Heart left ventricle (tissue), 13 donors: ENCODE data around the gene OGDHL.

Experiments
- CTCF ChIP-seq, 12 donors: fragments of 200-600 bp; sonication (generic) in 4 of 12; IDR thresholded peaks; one replicate each; pipeline versions ENCODE4 v1.5.0 to v1.8.0; 2018 to 2022; ENCODE audit warnings: antibody characterized with exemption in 12 of 12, mild to moderate bottlenecking in 5 of 12
- POLR2A ChIP-seq, 2 donors: fragments of 450-650 bp; IDR thresholded peaks; one replicate each; pipeline ENCODE4 v1.6.1; 2017; ENCODE audit warnings: antibody characterized with exemption in 2 of 2, mild to moderate bottlenecking in 2 of 2, moderate library complexity in 2 of 2
- donor health status: ischemic (EF 13 %, LVEDD 7.1; RV severe dilation, severe dysfunction).
- donor health status: DM: no; HTN: yes; CAD: no.
- donor health status: DM: no; HTN: no; CAD: no.
- donor health status: ischemic (EF 25% LVEDD 6.9; RV normal size, moderate dysfunction).
- donor health status: ischemic (EF 25% LVEDD 5.7; RV mildly dilated, moderate dysfunction).
- donor health status: ischemic (EF 35%, LVEDD 5.7; RV mildly dilated, moderate dysfunction).
- donor health status: nonischemic (EF 11% LVEDD 7.7; RV severe dilation, severe dysfunction).
- donor health status: DM: yes; HTN: yes; CAD: no.
- donor health status: PGD.
- donor health status: ischemic (EF 29% LVEDD 5.4; RV normal size, mild dysfunction).
- donor health status: nonischemic (EF 23%, LVEDD 6.1; RV moderate dilation, normal function).

GRCh38 chr10:49742683-49743463 is 19.2 kb downstream of the OGDHL start:
- no peak for TF ChIP-seq POLR2A (IDR thresholded peaks at IDR 0.05)
- TF ChIP-seq CTCF (IDR thresholded peaks at IDR 0.05), result no peak
